Epithelial cell of proximal tubule (primary cell): ENCODE measurements around the gene HELLS. TPM values are rescaled to one million over a fixed set of nuclear protein-coding genes. Genes with fewer than 3 reads are reported as not detected.
A peak's percentile ranks its signal among the peaks of the same experiment; 100 is the strongest.
"Not testable (repeated sequence)": the region's sequence is repeated elsewhere in the genome, so short reads cannot be mapped to it uniquely, and the experiment has no call there.

Experiments
- DNase-seq: peaks from one replicate; pipeline ENCODE4 v3.0.0-alpha.2; 2011; ENCODE audit warnings: low read depth
- H3K4me3 ChIP-seq: 2 replicates; pipeline ENCODE4 v1.5.1; 2011; ENCODE audit warnings: low read depth, mild to moderate bottlenecking, low read length
- CTCF ChIP-seq: conservative IDR thresholded peaks from 2 replicates; pipeline ENCODE4 v1.5.1; 2012; ENCODE audit warnings: low read depth, mild to moderate bottlenecking, low read length
- total RNA-seq: library from RNA; depleted of rRNA; stranded (reverse); fragments of >200 nt; gene quantifications from 2 replicates; pipeline ENCODE4 v1.2.3, GENCODE V29; 2015

Gene HELLS
- total RNA-seq, result 42.3 and 71.1 TPM in 2 replicates

GRCh38 chr10:94545391-94546048 is at the start of gene HELLS:
TSS of gene HELLS (plus strand) at chr10:94545788. CDS start at chr10:94545922, 134 bp downstream.
- H3K4me3 ChIP-seq, result peak within 1 kb of the TSS; percentile 96
- peak; percentile 49 for DNase-seq
- no peak for TF ChIP-seq CTCF

GRCh38 chr10:94496010-94496409 is 49.6 kb upstream of the HELLS start:
- no peak for TF ChIP-seq CTCF
- DNase-seq, result no peak
- no peak overlapping the region for H3K4me3 ChIP-seq

GRCh38 chr10:94496646-94497045 is 48.9 kb upstream of the HELLS start:
- no peak overlapping the region for H3K4me3 ChIP-seq
- DNase-seq, result no peak
- TF ChIP-seq CTCF, result no peak

- H3K4me3 ChIP-seq, result no peak overlapping the region
- DNase-seq, result no peak
- peak; percentile 64 for TF ChIP-seq CTCF
These were observed 45.5 kb upstream of the HELLS start for GRCh38 chr10:94500063-94500462.

- no peak overlapping the region for H3K4me3 ChIP-seq
- no peak for TF ChIP-seq CTCF
- DNase-seq, result no peak
These were observed 24.0 kb upstream of the HELLS start for GRCh38 chr10:94521276-94522250.

GRCh38 chr10:94524146-94524545 is 21.4 kb upstream of the HELLS start:
- DNase-seq, result no peak
- no peak for TF ChIP-seq CTCF
- no peak overlapping the region for H3K4me3 ChIP-seq

- no peak overlapping the region for H3K4me3 ChIP-seq
- no peak for DNase-seq
- no peak for TF ChIP-seq CTCF
These were observed 20.9 kb upstream of the HELLS start for GRCh38 chr10:94524711-94525110.

- not testable (repeated sequence) for DNase-seq
These were observed 14.0 kb upstream of the HELLS start for GRCh38 chr10:94531550-94531949.

More at GRCh38 chr10:94531550-94531949, 14.0 kb upstream of the HELLS start:
- H3K4me3 ChIP-seq, result not testable (repeated sequence)
